GM12891 (cell line): Measurements from ENCODE around the gene TLNRD1.

ENCODE experiments used
- DNase-seq: peaks from one replicate; pipeline ENCODE4 v3.0.0; 2011; ENCODE audit warnings: low spot score; ENCODE audit not compliant: insufficient read length
- FAIRE-seq: peaks from 2 replicates; lab custom pipeline; 2011; peaks lifted over from hg19 to GRCh38; lab: Jason Lieb, UNC
- PAX5 ChIP-seq: IDR thresholded peaks from 2 replicates; pipeline ENCODE4 v1.6.1; 2011; ENCODE audit warnings: low read length, moderate library complexity, mild to moderate bottlenecking; ENCODE audit not compliant: insufficient read depth, severe bottlenecking
- POLR2A ChIP-seq: IDR thresholded peaks from 2 replicates; pipeline ENCODE4 v1.6.1; 2011; ENCODE audit warnings: low read depth, low read length, control low read depth
- POLR2AphosphoS5 ChIP-seq: IDR thresholded peaks from 2 replicates; pipeline ENCODE4 v1.6.1; 2011; ENCODE audit warnings: low read depth, low read length, control low read depth
- POU2F2 ChIP-seq: IDR thresholded peaks from 2 replicates; pipeline ENCODE4 v1.6.1; 2011; ENCODE audit warnings: low read depth, mild to moderate bottlenecking, control low read depth, low read length, moderate library complexity
- SPI1 ChIP-seq: IDR thresholded peaks from 2 replicates; pipeline ENCODE4 v1.6.1; 2011; ENCODE audit warnings: low read depth, low read length, control low read depth
- TAF1 ChIP-seq: IDR thresholded peaks from 2 replicates; pipeline ENCODE4 v1.6.1; 2011; ENCODE audit warnings: low read depth, low read length, control low read depth

TLNRD1 gene

GRCh38 chr15:81001152-81002008 is 657 bp downstream of the TLNRD1 start:
- DNase-seq, result no peak
- peak; percentile 21; the same call in 1 of the 2 replicates for TF ChIP-seq POLR2A
- no peak for TF ChIP-seq PAX5

GRCh38 chr15:81002009-81002330 is 1.2 kb downstream of the TLNRD1 start:
- no peak for TF ChIP-seq POU2F2
- TF ChIP-seq PAX5, result no peak
- FAIRE-seq, result no peak
- no peak for DNase-seq

More at GRCh38 chr15:81001152-81002008, 657 bp downstream of the TLNRD1 start:
- FAIRE-seq, result no peak

- no peak for DNase-seq
- FAIRE-seq, result no peak
- TF ChIP-seq POLR2AphosphoS5 (no peak), PAX5 (no peak), TAF1 (no peak), SPI1 (no peak), POU2F2 (no peak), POLR2A (no peak)
Measured at GRCh38 chr15:81002331-81003096, 1.8 kb downstream of the TLNRD1 start.

GRCh38 chr15:81003097-81003350 is 2.3 kb downstream of the TLNRD1 start:
- no peak for TF ChIP-seq POU2F2
- no peak for TF ChIP-seq SPI1
- no peak for TF ChIP-seq POLR2AphosphoS5
- no peak for TF ChIP-seq PAX5
- TF ChIP-seq TAF1, result no peak
- TF ChIP-seq POLR2A, result no peak
- FAIRE-seq, result no peak
- no peak for DNase-seq

GRCh38 chr15:81006124-81006523 is 5.4 kb downstream of the TLNRD1 start:
- DNase-seq, result no peak
- TF ChIP-seq POLR2AphosphoS5 (no peak), TAF1 (no peak)
- no peak for FAIRE-seq

- FAIRE-seq (no peak), DNase-seq (no peak)
- TF ChIP-seq SPI1 (no peak), POLR2AphosphoS5 (no peak), PAX5 (no peak), TAF1 (no peak), POU2F2 (no peak), POLR2A (no peak)
Measured at GRCh38 chr15:81007428-81008064, 6.8 kb downstream of the TLNRD1 start.

- no peak for FAIRE-seq
- no peak for DNase-seq
- TF ChIP-seq POU2F2, result no peak
Measured at GRCh38 chr15:81008312-81008711, 7.6 kb downstream of the TLNRD1 start.

GRCh38 chr15:81010086-81010485 is 9.4 kb downstream of the TLNRD1 start:
- FAIRE-seq (no peak), DNase-seq (no peak)
- TF ChIP-seq POLR2A (no peak), SPI1 (no peak), POLR2AphosphoS5 (no peak), POU2F2 (no peak), TAF1 (no peak), PAX5 (no peak)

GRCh38 chr15:81011593-81011992 is 10.9 kb downstream of the TLNRD1 start:
- FAIRE-seq, result no peak
- no peak for TF ChIP-seq POLR2AphosphoS5
- no peak for TF ChIP-seq TAF1
- TF ChIP-seq PAX5, result no peak
- no peak for TF ChIP-seq POLR2A
- no peak for TF ChIP-seq POU2F2
- TF ChIP-seq SPI1, result no peak
- no peak for DNase-seq

GRCh38 chr15:81012588-81012987 is 11.9 kb downstream of the TLNRD1 start:
- no peak for DNase-seq
- TF ChIP-seq POU2F2, result no peak
- TF ChIP-seq TAF1, result no peak
- no peak for TF ChIP-seq POLR2AphosphoS5
- TF ChIP-seq POLR2A, result no peak
- TF ChIP-seq PAX5, result no peak
- no peak for TF ChIP-seq SPI1
- no peak for FAIRE-seq
